Stimulated activated CD4-positive, alpha-beta T cell treated with anti-CD3 and anti-CD28 coated beads, Interleukin-2, amount 100 ng/mL, for 24 hours (primary cell): ENCODE measurements around the gene ELK3.

ENCODE experiments used
- DNase-seq, 2 donors: peaks; one replicate each; pipeline ENCODE4 v3.0.0-alpha.2; 2020

The ELK3 gene

DNA sequence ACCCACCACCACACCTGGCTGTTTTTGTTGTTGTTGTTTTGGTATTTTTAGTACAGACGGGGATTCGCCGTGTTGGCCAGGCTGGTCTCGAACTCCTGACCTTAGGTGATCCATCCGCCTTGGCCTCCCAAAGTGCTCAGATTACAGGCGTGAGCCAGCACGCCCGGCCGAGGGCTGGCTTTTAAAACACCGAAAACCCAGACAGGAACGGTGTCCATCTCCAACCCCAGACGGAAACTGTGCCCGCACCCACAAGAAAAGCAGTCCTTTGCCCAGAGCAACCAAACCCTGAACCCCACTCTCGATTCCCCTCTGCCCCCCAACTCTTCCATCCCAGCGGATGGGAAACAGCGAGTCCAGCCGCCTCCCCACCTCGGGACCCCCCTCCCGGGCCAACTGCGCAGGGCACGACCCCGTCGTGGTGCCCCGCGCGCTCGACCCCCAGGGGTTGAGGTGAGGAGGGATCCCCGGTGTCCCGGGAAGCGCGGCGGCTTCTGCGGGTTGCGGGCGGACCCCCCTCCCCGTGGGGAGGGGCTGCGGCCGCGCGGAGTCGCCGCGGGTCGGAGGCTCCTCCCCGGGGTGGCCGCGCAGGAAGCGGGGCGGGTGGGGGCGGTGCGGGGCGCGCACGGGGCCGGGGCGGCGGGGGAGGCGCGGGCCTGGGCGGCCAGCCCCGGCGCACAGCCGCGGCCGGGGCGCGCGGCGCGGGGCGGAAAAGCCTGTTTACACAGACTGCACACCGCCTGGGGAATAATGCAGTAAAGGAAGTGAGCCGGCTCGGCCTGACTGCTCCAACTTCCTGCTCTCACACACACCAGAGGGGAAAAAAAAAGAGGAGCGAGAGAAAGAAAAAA lies at the start of gene ELK3:
Gene ELK3 (plus strand): TSS at position 651 of the 851 bp plus-strand sequence.
- peak; percentile 63 to 64 for DNase-seq

DNA sequence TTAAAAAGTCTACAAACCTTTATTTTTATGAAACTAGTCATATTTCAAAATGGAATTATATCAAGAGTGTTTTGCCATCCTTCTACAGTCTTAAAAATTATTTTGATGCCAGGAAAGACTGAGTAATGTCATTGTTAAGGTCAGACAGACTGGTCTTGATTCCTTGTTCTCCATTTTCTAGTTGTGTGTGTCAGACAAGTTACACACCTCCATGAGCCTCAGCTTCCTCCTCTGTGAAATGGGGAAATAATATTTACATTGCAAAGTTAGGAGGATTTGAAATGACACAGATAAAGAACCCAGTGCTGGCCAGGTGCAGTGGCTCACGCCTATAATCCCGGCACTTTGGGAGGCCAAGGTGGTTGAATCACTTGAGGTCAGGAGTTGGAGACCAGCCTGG lies 47.4 kb upstream of the ELK3 start:
- no peak for DNase-seq

DNA sequence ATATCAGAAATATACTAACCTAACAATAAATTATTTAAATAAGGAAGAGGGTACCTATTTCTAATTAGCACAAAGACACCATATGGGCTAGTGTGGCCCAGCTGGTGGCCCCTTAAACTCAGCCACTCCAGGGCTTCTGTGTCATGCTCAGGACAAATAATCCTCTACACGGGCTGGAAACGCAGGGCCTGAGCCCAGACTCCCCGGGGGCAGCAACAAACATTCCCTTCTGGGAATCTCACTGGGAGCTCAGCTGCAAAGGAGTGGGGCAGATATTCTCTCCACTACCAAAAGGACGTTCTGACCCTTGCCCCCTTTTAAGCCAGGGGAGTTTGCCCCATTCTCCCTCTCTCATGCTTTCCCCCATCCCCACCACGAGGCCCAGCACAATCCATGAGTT lies 43.7 kb upstream of the ELK3 start:
- DNase-seq, result no peak

DNA sequence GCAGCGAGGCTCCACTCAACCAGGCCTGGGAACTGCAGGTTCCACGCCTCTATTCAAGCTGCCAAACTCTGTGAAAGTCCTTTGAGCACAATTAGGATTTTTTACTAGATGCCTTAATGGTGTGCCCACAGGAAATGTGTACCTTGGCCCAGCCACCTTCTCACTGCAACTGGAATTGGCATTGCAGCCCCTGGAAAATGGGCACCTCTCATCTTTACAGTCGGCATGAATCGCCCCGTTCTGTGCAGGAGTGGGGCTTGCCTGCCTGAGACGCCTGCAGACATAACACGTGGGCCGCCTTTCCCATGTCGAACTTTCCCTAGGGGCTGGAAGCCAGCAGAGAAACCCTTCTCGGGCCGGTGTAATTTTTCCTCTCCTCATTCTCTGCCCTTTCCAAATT lies 42.0 kb upstream of the ELK3 start:
- no peak for DNase-seq

DNA sequence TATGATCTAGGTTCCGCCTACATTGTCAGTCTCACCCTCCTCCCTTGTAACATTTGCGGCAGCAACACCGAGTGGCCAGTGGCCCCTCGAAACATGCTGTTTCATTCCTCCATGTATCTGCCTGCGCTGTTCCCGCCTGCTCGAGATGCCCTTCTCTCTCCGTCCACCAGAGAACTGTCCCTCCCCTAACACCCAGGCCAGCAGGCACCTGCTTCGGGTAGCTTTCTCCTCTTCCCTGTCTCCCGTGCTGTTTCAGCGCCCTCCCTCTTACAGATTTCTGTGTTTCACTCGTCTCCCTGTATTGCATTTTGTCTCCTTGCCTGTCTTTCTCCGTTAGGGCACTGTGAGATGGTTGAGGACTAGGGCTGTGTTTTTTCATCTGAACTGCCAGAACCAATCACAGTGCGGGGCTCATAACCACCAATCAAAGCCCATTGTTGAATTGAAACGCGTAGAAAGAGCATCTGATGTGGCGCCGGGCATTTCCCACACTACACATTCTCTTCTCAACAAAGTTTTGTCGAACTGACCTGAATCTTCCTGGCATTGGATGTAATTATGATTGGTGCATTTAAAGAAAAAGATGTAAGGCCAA lies 40.9 kb upstream of the ELK3 start:
- DNase-seq, result no peak

DNA sequence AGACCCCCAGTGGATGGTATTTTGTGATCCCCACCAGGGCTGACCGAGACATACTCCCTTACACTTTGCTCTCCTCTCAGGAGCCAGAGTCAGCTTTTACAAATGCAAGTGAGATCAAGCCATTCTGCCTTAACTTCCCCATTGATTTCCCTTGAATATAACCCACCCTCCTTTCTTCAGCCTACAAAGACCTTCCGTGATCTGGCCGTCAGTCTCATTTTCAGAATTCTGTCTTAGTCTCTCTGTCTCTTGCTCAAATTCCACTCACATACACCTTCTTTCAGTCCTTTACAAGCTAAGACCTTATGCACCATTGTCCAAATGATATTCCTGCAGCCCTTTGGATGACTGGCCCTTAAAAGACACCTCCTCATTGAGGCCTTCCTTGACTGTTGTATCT lies 39.0 kb upstream of the ELK3 start:
- DNase-seq, result no peak

DNA sequence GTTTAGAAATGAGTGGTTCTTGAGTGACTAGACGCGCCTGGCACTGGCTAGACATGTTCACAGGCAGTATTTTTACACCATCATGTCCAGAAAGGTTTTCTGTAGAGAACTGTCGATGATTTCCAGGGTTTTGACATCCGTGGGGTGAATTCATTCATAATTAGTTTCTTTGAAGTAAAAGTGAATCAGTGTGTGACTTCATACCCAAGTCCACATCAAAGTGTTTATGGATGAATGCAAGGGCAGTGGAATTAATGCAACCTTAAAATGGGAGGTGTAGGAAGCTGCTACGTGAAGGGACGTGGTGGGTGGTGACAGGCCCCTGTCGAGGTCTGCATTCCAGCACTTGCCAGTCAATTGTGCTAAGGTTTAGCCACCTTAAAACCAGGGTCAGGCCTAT lies 38.4 kb upstream of the ELK3 start:
- DNase-seq, result no peak

DNA sequence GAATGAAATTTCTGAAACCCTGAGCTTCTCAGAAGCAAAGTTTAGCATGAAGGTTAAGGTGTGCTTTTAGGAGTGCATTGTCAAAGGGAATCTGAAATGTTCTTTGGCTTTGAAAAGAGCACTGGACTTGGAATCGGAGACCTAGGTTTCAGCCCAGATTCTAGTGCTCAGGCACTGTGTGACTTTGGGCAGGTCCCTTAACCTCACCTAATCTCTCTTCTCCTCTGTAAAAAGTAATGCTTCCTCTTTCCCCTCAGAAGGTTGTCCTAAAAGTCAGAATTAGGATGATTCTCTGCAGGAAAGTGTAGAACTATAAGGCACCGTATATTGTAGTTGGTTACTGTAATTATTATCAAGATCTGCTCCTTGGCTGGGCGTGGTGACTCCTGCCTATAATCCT lies 38.0 kb upstream of the ELK3 start:
- no peak for DNase-seq

DNA sequence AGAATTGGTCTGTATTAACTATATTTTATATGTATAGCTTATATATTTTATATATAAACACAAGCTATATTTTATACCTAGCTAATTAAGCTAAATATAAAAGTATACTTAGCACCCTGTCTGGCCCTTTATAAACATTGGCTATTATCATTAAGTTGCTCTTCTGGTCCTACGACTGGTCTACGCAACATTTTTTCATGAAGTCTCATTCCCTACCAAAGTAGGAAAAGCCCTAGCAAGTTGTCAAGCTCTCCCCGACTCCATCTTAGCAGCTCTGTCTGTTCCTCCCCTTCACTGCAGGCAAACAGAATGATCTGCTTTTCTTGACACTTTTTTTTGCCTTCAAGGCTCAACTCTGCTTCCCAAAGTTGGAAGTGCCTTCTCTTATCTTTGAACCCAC lies 36.7 kb upstream of the ELK3 start:
- DNase-seq, result no peak

DNA sequence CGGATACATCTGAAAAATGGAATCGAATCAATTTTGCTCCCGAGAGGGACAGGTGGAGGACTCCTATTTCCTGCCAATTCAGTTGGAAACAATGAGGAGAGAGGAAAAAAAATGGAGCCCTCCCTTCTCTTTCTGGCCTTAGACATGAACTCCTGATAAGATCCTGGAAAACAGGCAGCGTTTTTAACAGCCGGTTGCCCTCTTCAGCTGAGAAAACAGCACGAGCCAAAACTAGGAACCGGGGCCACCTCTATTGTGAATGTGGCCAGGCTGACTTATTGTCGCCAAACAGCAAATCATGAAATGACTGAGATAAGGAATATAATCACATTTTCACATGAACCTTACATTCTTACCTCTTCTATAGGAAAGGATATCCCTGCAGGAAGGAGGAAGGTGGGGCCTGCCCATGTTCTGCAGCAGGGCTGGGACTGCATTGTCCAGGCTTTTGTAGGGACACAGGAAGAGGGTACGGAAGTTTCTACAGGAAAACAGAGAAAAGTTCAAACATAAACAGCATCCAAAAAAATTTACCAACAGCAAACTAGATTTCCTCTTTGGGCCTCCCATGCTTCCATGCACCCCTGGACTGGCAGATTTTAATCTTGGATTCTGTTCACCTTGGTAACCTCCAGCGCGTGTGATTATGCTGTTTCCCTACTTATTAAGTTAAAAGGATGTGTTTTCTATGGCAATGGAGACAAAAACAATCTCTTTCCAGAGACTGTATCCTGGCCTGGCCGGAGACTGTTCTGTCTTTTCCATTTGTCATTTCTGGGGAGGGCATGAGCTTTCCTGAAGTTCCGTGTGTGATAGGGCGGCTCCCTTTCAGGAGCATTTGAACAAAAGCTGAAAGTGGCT lies 29.0 kb upstream of the ELK3 start:
- DNase-seq, result no peak

DNA sequence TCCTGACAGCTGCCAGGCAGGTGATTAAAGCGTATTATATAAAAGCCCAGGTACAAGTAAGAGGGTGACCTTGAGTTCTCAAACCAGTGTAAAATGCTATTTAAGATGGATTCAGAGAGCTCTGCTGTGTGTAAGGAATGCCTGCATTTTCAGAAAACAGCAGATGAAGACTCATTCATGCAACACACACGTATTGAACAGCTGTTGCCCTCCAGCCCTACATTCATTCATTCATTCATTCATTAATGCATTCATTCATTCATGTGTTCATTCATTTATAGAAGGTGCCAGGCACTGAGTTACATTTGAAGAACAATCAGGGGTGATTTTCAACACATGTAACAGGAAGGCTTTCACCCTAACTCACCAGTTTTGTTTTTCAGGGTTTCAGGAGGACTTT lies 27.4 kb upstream of the ELK3 start:
- DNase-seq, result no peak

DNA sequence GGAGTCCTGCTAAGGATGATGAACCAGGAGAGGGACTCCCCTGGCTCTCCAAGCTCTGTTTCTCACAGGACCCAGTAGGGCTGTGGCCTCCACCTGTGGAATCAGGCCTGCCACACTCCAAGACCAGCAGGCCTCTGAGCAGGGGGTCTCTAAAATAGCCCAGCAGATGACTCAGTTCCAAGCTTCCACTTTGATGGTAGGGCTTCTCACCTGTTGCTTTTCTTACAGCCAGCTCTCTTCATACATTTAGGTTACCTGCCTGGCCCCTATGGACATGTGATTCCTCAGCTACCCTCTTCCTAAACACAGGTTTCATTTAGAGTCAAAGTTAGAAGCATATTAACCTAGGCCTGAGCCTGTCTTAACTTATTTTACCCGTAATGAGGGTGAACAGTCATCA lies 26.7 kb upstream of the ELK3 start:
- DNase-seq, result no peak

DNA sequence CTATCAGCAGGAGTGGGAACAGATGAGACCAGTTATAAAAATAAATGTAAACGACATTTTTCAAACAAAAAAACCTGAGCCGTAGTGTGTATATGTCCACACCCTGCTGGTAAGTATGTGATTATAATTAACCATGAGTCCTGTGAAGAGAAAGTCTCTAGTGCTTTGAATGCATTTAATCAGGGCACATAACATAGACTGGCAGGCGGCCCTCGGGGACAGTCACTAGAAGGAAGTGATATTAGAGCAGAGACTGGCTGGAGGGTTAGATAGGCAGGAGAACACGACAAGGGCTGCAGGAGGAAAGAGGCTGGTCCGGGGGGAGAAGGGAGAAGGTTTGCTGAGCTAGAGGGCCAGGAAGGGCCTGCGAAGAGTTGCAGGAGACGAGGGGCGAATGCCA lies 23.8 kb upstream of the ELK3 start:
- no peak for DNase-seq

DNA sequence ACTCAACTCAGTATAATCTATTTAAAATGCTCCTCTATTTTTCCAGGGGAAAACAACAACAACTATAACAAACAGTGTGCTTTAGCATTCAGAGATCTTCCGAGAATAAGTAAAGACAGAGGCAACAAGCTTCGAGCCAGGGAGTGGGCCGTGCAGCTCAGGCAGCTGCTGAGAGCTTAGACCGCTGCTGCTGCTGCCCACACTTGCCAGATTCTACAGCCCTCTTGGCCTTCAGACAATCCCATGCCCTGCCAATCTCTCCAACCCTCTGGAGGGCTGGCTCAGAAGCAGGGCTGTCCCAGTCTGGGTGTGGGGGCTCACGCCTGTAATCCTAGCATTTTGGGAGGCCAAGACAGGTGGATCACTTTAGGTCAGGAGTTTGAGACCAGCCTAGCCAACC lies 23.4 kb upstream of the ELK3 start:
- DNase-seq, result no peak

DNA sequence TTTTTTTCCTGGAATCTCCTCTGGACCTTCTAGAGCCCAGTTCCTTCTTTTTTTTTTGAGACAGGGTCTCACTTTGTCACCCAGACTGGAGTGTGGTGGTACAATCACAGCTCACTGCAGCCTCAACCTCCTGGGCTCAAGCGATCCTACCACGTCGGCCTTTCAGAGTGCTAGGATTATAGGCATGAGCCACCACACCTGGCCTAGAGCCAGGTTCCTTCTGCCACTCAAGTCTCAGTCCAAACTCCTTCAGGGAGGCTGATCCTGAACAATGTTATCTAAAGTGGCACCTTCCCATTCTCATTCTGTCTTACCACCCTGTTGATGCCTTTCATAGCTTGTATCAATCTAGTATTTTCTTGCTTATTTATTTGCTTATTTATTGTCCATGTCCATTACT lies 22.3 kb upstream of the ELK3 start:
- DNase-seq, result no peak

DNA sequence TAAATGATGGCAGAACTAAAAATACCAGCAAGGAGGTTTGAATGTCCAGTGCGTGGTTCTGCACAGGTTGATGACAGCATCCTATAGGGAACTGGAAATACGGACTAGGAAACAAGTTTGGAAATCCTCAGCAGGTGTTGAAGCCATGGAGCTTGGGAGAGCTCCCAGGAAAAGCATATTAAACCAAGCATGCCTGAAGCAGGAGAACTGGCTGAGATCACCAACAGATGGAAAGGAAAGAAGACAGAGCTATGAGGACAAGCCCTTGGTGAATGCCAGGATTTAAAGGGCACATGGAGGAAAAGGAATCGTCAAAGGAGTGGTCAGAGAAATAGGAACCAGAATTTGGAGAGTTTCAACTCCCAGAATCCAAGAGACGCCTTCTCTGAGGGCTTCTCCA lies 21.2 kb upstream of the ELK3 start:
- DNase-seq, result no peak

DNA sequence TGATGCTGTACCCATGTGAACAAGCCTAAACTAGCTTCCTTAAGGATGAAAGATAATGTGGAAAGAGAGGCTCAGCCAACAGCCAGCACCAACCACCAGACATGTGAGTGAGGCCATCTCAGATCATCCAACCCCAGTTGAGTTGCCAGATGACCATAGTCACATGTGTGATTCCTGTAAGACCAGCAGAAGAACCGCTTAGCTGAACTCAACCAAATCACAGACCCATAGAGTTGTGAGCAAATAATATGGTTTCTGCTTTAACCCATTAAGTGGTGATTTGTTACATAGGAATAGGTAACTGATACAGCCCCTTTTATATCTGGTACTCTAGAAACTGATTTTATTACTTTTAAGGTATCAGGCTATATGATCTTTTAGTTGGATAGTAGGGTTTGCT lies 17.6 kb upstream of the ELK3 start:
- no peak for DNase-seq

DNA sequence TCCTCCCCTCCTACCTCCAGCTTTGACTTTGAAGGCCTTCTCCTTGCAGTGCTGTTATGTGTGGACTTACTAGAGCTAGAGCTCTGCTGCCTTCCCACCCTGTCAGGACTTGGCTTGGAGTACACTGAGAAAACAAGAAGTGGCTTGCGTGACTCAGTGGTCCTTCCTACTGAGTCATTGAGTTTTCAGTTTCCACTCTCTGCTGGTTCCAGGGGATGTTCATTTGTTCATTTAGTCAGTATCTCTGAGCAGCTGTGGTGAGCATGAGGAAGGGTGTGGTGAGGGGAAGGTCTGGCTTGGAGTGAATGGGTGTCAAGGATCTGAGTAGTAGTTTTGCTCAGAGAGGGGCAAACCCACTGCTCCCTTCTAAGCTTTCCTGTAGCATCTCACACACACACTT lies 17.2 kb upstream of the ELK3 start:
- peak; percentile 67 to 78 for DNase-seq

DNA sequence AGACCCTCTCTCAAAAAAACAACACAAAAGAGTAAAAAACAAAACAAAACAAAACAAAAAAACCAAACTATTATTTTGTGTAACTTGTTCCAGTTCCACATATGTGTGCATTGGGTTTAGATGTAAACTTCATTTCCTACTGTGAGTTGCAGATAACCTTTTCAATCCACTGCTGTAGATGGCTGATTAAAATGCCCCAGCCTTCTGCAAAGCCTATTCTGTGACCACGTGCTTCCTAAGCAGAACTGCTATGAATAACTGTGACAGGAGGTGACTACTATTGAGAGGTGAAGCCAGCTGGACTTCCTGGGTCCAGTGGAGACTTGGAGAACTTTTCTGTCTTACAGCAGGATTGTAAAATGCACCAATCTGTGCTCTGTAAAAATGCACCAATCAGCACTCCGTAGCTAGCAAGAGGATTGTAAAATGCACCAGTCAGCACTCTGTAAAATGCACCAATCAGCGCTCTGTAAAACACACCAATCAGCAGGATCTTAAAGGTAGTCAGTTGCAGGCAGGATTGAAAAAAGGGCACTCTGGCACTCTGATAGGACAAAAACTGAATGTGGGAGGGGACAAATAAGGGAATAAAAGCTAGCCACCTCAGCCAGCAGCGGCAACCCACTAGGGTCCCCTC lies 10.3 kb upstream of the ELK3 start:
- DNase-seq, result no peak

DNA sequence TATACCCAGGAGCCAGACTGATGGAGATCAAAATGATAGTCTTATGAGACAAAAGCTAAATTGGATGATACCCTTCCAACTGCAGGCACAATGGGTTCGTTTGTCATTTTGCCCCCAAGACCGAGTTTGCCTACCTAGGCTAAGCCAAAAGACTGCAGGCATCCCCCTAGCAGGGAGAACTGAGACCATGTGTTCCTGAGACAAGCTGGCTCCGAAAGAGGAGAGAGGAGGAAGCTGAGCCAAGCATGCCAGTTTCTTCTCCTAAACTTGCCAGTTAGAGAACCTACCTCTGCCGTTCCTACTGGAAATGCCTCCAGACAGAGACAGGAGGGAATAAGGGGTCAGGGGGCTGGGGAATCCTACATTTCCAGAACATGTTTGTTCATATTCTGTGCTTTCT lies 8.3 kb upstream of the ELK3 start:
- no peak for DNase-seq

DNA sequence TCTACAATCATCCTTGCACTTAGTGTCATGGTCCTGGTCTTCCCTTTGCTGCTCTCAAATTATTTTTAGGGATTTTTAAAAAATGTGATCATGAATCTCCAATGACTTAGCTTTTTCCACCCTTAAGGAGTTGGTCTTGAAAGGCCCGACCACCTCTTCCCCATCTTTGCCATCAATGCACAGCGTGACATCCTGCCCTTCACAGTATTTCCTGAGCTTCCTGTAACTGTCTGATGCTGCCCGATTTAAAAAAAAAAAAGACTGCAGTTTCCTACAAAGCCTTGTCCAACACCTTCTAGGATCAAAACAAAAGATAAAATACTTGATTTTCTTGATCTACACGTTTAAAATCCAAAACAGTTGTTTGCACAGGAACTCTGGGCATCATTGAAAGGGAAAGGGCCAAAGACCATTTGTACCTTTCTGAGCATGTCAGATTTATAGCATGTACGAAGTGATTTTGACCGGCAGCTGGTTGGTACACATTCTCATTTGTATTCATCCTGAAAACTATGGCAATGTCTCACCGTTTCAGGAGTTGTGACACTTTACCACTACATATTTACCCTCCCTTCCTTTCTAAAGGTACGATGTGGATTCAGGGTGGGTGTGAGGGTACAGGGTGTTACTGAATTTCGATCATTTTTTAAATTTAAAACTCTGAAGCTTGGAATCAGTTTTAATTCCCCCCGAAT lies 7.4 kb upstream of the ELK3 start:
- no peak for DNase-seq

DNA sequence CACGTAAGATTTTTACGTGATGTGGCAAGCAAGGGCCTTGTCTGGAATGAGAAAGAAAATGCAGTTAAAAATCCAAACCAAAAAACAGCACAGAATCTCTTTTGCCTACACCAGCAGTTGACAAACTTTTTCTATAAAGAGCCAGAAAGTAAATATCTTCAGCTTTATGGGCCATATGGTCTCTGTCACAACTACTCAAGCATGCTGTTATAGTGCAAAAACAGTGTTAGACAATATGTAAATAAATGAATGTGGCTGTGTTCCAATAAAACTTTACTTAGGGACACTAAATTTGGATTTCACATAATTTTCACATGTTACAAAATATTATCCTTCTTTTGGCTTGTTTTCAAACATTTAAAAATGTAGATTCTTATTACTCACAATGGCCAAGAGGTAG lies 6.2 kb upstream of the ELK3 start:
- no peak for DNase-seq

DNA sequence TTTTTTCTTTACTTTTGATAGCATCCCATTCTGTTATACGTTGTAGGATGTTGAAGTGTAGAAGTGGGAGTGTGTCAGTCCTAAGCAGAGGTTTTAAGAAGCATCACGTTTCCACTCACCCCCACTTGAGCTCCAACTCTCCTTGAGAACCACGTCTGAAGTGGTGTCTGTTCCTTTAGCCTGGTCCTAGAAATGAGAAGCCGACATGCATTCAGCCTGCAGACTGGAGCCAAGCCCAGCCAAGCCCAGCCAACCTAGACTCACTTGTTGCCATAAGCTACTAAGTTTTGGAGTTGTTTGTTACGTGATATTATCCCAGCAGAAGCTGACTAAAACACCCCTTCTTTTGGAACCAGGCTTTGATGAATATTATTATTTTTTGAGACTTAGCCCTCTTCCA lies 4.4 kb upstream of the ELK3 start:
- DNase-seq, result no peak
